H9 (cell line): ENCODE data around the gene CTIF. TPM values are rescaled to one million over a fixed set of nuclear protein-coding genes. Genes with fewer than 3 reads are reported as not detected.

Experiments
- DNase-seq: peaks from one replicate; pipeline ENCODE4 v3.0.0-alpha.2; 2017
- H2AFZ ChIP-seq: one replicate; pipeline ENCODE4 v1.6.1; 2013; ENCODE audit warnings: mild to moderate bottlenecking, low read length, control low read depth, moderate library complexity
- H2AK5ac ChIP-seq: 2 replicates; pipeline ENCODE4 v1.6.1; 2013; ENCODE audit warnings: low read length, control low read depth, mixed read lengths; ENCODE audit not compliant: insufficient read length
- H2BK120ac ChIP-seq: one replicate; pipeline ENCODE4 v1.6.1; 2013; ENCODE audit warnings: low read depth, mild to moderate bottlenecking, low read length, control low read depth, inconsistent platforms; ENCODE audit not compliant: poor library complexity, severe bottlenecking
- H2BK12ac ChIP-seq: 2 replicates; pipeline ENCODE4 v1.6.1; 2013; ENCODE audit warnings: low read length, control low read depth, mixed read lengths, low read depth; ENCODE audit not compliant: insufficient read length
- H2BK15ac ChIP-seq: 2 replicates; pipeline ENCODE4 v1.6.1; 2013; ENCODE audit warnings: low read depth, low read length, control low read depth
- H2BK20ac ChIP-seq: one replicate; pipeline ENCODE4 v1.6.1; 2013; ENCODE audit warnings: low read depth, mild to moderate bottlenecking, low read length, control low read depth, inconsistent platforms; ENCODE audit not compliant: poor library complexity, severe bottlenecking
- H2BK5ac ChIP-seq: 2 replicates; pipeline ENCODE4 v1.6.1; 2013; ENCODE audit warnings: low read length, control low read depth, mixed read lengths; ENCODE audit not compliant: insufficient read length
- H3K14ac ChIP-seq: 2 replicates; pipeline ENCODE4 v1.6.1; 2013; ENCODE audit warnings: low read length, control low read depth; ENCODE audit not compliant: insufficient read depth
- H3K18ac ChIP-seq: 2 replicates; pipeline ENCODE4 v1.6.1; 2013; ENCODE audit warnings: low read depth, mild to moderate bottlenecking, mixed read lengths, low read length, control low read depth; ENCODE audit not compliant: insufficient read length
- H3K23ac ChIP-seq: 2 replicates; pipeline ENCODE4 v1.6.1; 2013; ENCODE audit warnings: low read length, control low read depth, mixed read lengths, low read depth; ENCODE audit not compliant: insufficient read length
- H3K23me2 ChIP-seq: 2 replicates; pipeline ENCODE4 v1.6.1; 2013; ENCODE audit warnings: low read depth, mild to moderate bottlenecking, mixed read lengths, low read length, control low read depth; ENCODE audit not compliant: insufficient read length, poor library complexity, severe bottlenecking
- H3K27ac ChIP-seq: 2 replicates; pipeline ENCODE4 v1.5.1; 2013; ENCODE audit warnings: low read length, control low read depth, mixed read lengths, low read depth; ENCODE audit not compliant: insufficient read length
- H3K27me3 ChIP-seq: 2 replicates; pipeline ENCODE4 v1.6.1; 2013; ENCODE audit warnings: low read length, control low read depth, inconsistent platforms; ENCODE audit not compliant: insufficient read depth
- H3K4ac ChIP-seq: 2 replicates; pipeline ENCODE4 v1.6.1; 2013; ENCODE audit warnings: low read depth, mild to moderate bottlenecking, control low read depth, inconsistent platforms, low read length, moderate library complexity
- H3K4me1 ChIP-seq: 2 replicates; pipeline ENCODE4 v1.6.1; 2013; ENCODE audit warnings: low read length, control low read depth, inconsistent platforms; ENCODE audit not compliant: insufficient read depth
- H3K4me2 ChIP-seq: 2 replicates; pipeline ENCODE4 v1.6.1; 2013; ENCODE audit warnings: low read length, control low read depth, mixed read lengths; ENCODE audit not compliant: insufficient read length, insufficient read depth
- H3K56ac ChIP-seq: 2 replicates; pipeline ENCODE4 v1.6.1; 2013; ENCODE audit warnings: low read depth, mild to moderate bottlenecking, mixed read lengths, low read length, control low read depth; ENCODE audit not compliant: insufficient read length
- H3K79me1 ChIP-seq: 2 replicates; pipeline ENCODE4 v1.6.1; 2013; ENCODE audit warnings: low read depth, mild to moderate bottlenecking, moderate library complexity, low read length, control low read depth, inconsistent platforms; ENCODE audit not compliant: insufficient read depth, poor library complexity, severe bottlenecking
- H3K79me2 ChIP-seq: 2 replicates; pipeline ENCODE4 v1.6.1; 2013; ENCODE audit warnings: low read length, control low read depth, inconsistent platforms; ENCODE audit not compliant: insufficient read depth
- H3K9ac ChIP-seq: 2 replicates; pipeline ENCODE4 v1.6.1; 2013; ENCODE audit warnings: low read length, control low read depth, mixed read lengths; ENCODE audit not compliant: insufficient read length; ENCODE audit errors: extremely low read depth
- H3K9me3 ChIP-seq: one replicate; pipeline ENCODE4 v1.6.1; 2013; ENCODE audit warnings: low read depth, low read length, inconsistent platforms; ENCODE audit not compliant: control insufficient read depth
- H3T11ph ChIP-seq: one replicate; pipeline ENCODE4 v1.6.1; 2013; ENCODE audit warnings: mild to moderate bottlenecking, low read length, control low read depth, inconsistent platforms
- H4K20me1 ChIP-seq: one replicate; pipeline ENCODE4 v1.6.1; 2013; ENCODE audit not compliant: control insufficient read depth, insufficient read length, insufficient read depth
- H4K5ac ChIP-seq: 2 replicates; pipeline ENCODE4 v1.6.1; 2013; ENCODE audit warnings: low read depth, mild to moderate bottlenecking, mixed read lengths, low read length, control low read depth; ENCODE audit not compliant: insufficient read length
- H4K8ac ChIP-seq: replicated peaks from 2 replicates; pipeline ENCODE4 v1.6.1; 2013; ENCODE audit warnings: low read length, control low read depth, mixed read lengths, low read depth; ENCODE audit not compliant: insufficient read length
- H4K91ac ChIP-seq: 2 replicates; pipeline ENCODE4 v1.6.1; 2013; ENCODE audit warnings: low read depth, mild to moderate bottlenecking, moderate library complexity, mixed read lengths, low read length, control low read depth; ENCODE audit not compliant: insufficient read length
- H3K27ac Mint-ChIP-seq, 3 experiments: 2 replicates in 2 of 3; 3 replicates in 1 of 3; pipeline ENCODE4 v1.8.0; 2020 to 2021; ENCODE audit warnings: mixed read lengths in 3 of 3, mild to moderate bottlenecking in 1 of 3, moderate library complexity in 1 of 3
- H3K27me3 Mint-ChIP-seq: 2 replicates; pipeline ENCODE4 v1.8.0; 2021; ENCODE audit warnings: low read depth, mild to moderate bottlenecking, moderate library complexity, mixed read lengths
- H3K36me3 Mint-ChIP-seq, 3 experiments: 2 replicates in 2 of 3; 3 replicates in 1 of 3; pipeline ENCODE4 v1.8.0; 2020 to 2021; ENCODE audit warnings: low read depth in 3 of 3, mixed read lengths in 3 of 3; ENCODE audit not compliant: insufficient read depth in 1 of 3
- H3K4me1 Mint-ChIP-seq, 2 experiments: 2 replicates each; pipeline ENCODE4 v1.8.0; 2020; ENCODE audit warnings: mixed read lengths in 2 of 2
- H3K4me3 Mint-ChIP-seq, 2 experiments: 2 replicates in 1 of 2; 3 replicates in 1 of 2; pipeline ENCODE4 v1.8.0; 2020 to 2021; ENCODE audit warnings: mild to moderate bottlenecking in 2 of 2, mixed read lengths in 2 of 2, moderate library complexity in 1 of 2
- H3K9me3 Mint-ChIP-seq, 2 experiments: 2 replicates in 1 of 2; 3 replicates in 1 of 2; pipeline ENCODE4 v1.8.0; 2020; ENCODE audit warnings: mild to moderate bottlenecking in 2 of 2, mixed read lengths in 2 of 2, moderate library complexity in 1 of 2
- CTCF ChIP-seq: fragments of 200-600 bp; sonication (generic); conservative IDR thresholded peaks from 3 replicates; pipeline ENCODE4 v1.8.0; 2021; ENCODE audit warnings: antibody characterized with exemption, mild to moderate bottlenecking
- WGBS: extraction: QIAGEN DNeasy Blood & Tissue Kit; methylation state at CpG from one replicate; pipeline ENCODE4 v1.1.7; 2013; ENCODE audit warnings: missing lambda C conversion rate, low lambda C conversion rate, mixed read lengths; ENCODE audit not compliant: insufficient read length; ENCODE audit errors: extremely low coverage; 5-methylcytosine and 5-hydroxymethylcytosine counted together
- total RNA-seq: library from RNA; stranded (reverse); gene quantifications from 2 replicates; pipeline ENCODE4 v1.2.1, GENCODE V29; 2021

CTIF gene
- total RNA-seq, 1 experiment from 2014 or later, result 15.8 TPM

GRCh38 chr18:48519431-48520100 lies 19.3 kb upstream of the CTIF start:
- Mint-ChIP-seq H3K27ac (no peak overlapping the region), H3K36me3 (no peaks in the 10 kb centered on the region; a peak in 1 of 7 replicates), H3K4me1 (peaks cover 6% of the 10 kb centered on the region in 2 experiments; a peak in 3 of 4 replicates), H3K27me3 (peaks cover 15% of the 10 kb centered on the region), H3K9me3 (no peaks in the 10 kb centered on the region; a peak in 1 of 5 replicates), H3K4me3 (no peak overlapping the region)
- Histone ChIP-seq H3K79me2 (no peaks in the 10 kb centered on the region), H2BK120ac (no peak overlapping the region), H3K9me3 (no peaks in the 10 kb centered on the region), H4K5ac (no peak overlapping the region), H3K9ac (no peak overlapping the region), H2BK15ac (no peak overlapping the region), H3K79me1 (no peaks in the 10 kb centered on the region), H2BK20ac (no peak overlapping the region), H3K56ac (no peak overlapping the region), H3K23ac (no peak overlapping the region), H3K4me2 (no peak overlapping the region), H4K91ac (no peak overlapping the region), H3T11ph (no peak overlapping the region), H3K14ac (no peak overlapping the region), H2AFZ (no peak overlapping the region), H2BK12ac (no peak overlapping the region), H4K8ac (no peak overlapping the region), H3K23me2 (no peaks in the 10 kb centered on the region), H3K27ac (no peak overlapping the region), H4K20me1 (no peaks in the 10 kb centered on the region), H3K18ac (no peak overlapping the region), H3K27me3 (no peaks in the 10 kb centered on the region), H3K4me1 (no peaks in the 10 kb centered on the region), H2AK5ac (no peak overlapping the region), H2BK5ac (no peak overlapping the region), H3K4ac (no peak overlapping the region)
- TF ChIP-seq CTCF, result no peak
- no peak for DNase-seq
- WGBS, result no CpG with 5 or more reads among the region's 5 CpGs
